ENCODE results near the gene PAK1.

DNA sequence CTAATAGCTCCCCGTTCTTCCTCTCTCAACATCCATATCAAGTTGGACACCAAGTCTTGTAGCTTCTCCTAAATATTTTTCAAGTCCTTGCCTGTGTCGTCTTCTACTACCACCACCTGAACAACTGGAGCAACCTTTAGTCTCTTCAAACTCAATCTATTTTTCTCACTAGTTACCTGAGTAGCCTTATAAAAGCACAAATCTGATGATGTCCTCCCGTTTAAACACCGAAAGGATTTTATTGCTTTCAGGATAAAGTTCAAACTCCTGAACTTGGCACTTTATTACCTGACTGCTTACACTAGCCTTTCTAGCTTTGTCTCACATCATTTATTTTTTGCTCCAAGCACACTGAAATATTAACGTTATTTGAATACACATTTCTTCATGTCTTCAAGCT is 1.3 kb upstream of the PAK1 start:
- TF ChIP-seq ZFP3 (CRISPR knock-in tag; IDR thresholded peaks at IDR 0.05) (no peak), RARB (CRISPR knock-in tag; IDR thresholded peaks at IDR 0.05) (no peak), CSDC2 (CRISPR knock-in tag; IDR thresholded peaks at IDR 0.05) (no peak), BACH2 (CRISPR knock-in tag; IDR thresholded peaks at IDR 0.05; ENCODE audit: borderline replicate concordance) (no peak), ZC3H10 (CRISPR knock-in tag; IDR thresholded peaks at IDR 0.05) (no peak), ZFP30 (CRISPR knock-in tag; IDR thresholded peaks at IDR 0.05) (no peak), OSR1 (CRISPR knock-in tag; IDR thresholded peaks at IDR 0.05) (no peak), ISL1 (CRISPR knock-in tag; IDR thresholded peaks at IDR 0.05) (no peak), ARNTL (CRISPR knock-in tag; IDR thresholded peaks at IDR 0.05; ENCODE audit: borderline replicate concordance, low read depth) (no peak), SNAI2 (CRISPR knock-in tag; IDR thresholded peaks at IDR 0.05) (no peak), ZNF565 (CRISPR knock-in tag; conservative IDR thresholded peaks at IDR 0.05; ENCODE audit: low read depth) (no peak)
- TF ChIP-seq, protein P1, sequence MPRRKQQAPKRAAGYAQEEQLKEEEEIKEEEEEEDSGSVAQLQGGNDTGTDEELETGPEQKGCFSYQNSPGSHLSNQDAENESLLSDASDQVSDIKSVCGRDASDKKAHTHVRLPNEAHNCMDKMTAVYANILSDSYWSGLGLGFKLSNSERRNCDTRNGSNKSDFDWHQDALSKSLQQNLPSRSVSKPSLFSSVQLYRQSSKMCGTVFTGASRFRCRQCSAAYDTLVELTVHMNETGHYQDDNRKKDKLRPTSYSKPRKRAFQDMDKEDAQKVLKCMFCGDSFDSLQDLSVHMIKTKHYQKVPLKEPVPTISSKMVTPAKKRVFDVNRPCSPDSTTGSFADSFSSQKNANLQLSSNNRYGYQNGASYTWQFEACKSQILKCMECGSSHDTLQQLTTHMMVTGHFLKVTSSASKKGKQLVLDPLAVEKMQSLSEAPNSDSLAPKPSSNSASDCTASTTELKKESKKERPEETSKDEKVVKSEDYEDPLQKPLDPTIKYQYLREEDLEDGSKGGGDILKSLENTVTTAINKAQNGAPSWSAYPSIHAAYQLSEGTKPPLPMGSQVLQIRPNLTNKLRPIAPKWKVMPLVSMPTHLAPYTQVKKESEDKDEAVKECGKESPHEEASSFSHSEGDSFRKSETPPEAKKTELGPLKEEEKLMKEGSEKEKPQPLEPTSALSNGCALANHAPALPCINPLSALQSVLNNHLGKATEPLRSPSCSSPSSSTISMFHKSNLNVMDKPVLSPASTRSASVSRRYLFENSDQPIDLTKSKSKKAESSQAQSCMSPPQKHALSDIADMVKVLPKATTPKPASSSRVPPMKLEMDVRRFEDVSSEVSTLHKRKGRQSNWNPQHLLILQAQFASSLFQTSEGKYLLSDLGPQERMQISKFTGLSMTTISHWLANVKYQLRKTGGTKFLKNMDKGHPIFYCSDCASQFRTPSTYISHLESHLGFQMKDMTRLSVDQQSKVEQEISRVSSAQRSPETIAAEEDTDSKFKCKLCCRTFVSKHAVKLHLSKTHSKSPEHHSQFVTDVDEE (CRISPR knock-in tag; IDR thresholded peaks at IDR 0.05), result no peak
- TF ChIP-seq, protein P2, sequence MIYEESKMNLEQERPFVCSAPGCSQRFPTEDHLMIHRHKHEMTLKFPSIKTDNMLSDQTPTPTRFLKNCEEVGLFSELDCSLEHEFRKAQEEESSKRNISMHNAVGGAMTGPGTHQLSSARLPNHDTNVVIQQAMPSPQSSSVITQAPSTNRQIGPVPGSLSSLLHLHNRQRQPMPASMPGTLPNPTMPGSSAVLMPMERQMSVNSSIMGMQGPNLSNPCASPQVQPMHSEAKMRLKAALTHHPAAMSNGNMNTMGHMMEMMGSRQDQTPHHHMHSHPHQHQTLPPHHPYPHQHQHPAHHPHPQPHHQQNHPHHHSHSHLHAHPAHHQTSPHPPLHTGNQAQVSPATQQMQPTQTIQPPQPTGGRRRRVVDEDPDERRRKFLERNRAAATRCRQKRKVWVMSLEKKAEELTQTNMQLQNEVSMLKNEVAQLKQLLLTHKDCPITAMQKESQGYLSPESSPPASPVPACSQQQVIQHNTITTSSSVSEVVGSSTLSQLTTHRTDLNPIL (CRISPR knock-in tag; IDR thresholded peaks at IDR 0.05; ENCODE audit: low read depth), result no peak
- TF ChIP-seq, protein P3, sequence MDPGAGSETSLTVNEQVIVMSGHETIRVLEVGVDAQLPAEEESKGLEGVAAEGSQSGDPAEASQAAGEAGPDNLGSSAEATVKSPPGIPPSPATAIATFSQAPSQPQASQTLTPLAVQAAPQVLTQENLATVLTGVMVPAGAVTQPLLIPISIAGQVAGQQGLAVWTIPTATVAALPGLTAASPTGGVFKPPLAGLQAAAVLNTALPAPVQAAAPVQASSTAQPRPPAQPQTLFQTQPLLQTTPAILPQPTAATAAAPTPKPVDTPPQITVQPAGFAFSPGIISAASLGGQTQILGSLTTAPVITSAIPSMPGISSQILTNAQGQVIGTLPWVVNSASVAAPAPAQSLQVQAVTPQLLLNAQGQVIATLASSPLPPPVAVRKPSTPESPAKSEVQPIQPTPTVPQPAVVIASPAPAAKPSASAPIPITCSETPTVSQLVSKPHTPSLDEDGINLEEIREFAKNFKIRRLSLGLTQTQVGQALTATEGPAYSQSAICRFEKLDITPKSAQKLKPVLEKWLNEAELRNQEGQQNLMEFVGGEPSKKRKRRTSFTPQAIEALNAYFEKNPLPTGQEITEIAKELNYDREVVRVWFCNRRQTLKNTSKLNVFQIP (CRISPR knock-in tag; IDR thresholded peaks at IDR 0.05; ENCODE audit: borderline replicate concordance, low read depth), result no peak

Data from SK-N-SH treated with all-trans-retinoic acid at 6 μM for 48 hours (cell line).